NT2/D1 (cell line): Measurements from ENCODE around the gene KANK3.

Experiments
- SUZ12 ChIP-seq: IDR thresholded peaks from 2 replicates; pipeline ENCODE4 v1.6.1; 2011; ENCODE audit not compliant: insufficient read length, insufficient read depth; ENCODE audit errors: extremely low read depth
- YY1 ChIP-seq: IDR thresholded peaks from 2 replicates; pipeline ENCODE4 v1.6.1; 2011; ENCODE audit not compliant: insufficient read length, insufficient read depth

DNA sequence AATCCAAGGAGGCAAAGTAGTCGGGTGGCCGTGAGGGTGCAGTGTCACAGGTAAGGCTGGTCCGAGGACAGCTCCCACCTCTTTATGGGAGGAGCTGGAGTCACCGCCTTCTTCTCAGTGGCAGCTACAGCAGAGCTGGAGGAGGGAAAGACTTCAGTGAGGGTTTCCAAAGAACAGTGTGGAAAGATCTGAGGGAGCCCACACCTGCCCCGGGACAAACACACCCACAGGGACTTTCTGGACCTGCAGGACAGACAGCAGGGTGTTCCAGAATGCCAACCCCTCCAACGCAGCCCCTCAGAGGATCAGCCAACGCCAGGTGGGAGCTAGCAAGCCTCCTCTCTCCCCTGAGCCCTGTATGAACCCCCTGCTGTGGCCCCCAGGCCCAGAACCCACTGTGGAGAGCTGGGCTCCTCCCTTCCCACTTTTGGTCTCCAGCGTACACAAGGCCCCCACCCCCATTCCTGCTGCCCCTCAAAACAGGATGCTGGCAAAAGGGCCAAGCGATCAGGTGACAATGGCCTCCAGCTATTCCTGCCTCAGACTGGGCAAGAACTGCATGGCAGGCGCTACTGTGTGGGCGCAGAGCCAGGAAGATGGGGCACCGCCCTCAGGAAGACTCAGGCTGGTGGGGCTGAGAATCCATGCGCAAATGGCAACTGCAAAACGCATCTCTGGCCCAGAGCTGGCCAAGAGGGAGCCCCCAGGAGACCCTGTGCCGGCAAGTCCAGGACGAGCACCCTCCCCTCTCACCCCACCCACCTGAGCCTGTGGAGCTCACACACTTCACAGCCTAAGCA is 31.4 kb downstream of the KANK3 start:
- TF ChIP-seq YY1 (no peak), SUZ12 (no peak)
